Left ventricle myocardium inferior (tissue), 1 donor: ENCODE measurements around the gene KLHL30. TPM values are rescaled to one million over a fixed set of nuclear protein-coding genes. Genes with fewer than 3 reads are reported as not detected.

ENCODE experiments used
- DNase-seq: peaks from one replicate; pipeline ENCODE4 v3.0.0-alpha.2; 2020
- H3K27ac ChIP-seq: fragments of 200-600 bp; replicated peaks from 2 replicates; pipeline ENCODE4 v1.8.0; 2021
- H3K27me3 ChIP-seq: fragments of 200-600 bp; 2 replicates; pipeline ENCODE4 v1.8.0; 2021; ENCODE audit warnings: low read depth
- H3K36me3 ChIP-seq: fragments of 200-600 bp; 2 replicates; pipeline ENCODE4 v1.8.0; 2021
- H3K4me1 ChIP-seq: fragments of 200-600 bp; 2 replicates; pipeline ENCODE4 v1.8.0; 2021
- H3K4me3 ChIP-seq: fragments of 200-600 bp; 2 replicates; pipeline ENCODE4 v1.8.0; 2021; ENCODE audit warnings: mild to moderate bottlenecking, moderate library complexity
- H3K9me3 ChIP-seq: fragments of 200-600 bp; replicated peaks from 2 replicates; pipeline ENCODE4 v1.8.0; 2021
- CTCF ChIP-seq: fragments of 200-600 bp; IDR thresholded peaks from 2 replicates; pipeline ENCODE4 v1.8.0; 2021; ENCODE audit warnings: antibody characterized with exemption, mild to moderate bottlenecking, borderline replicate concordance
- intact Hi-C: fragments of 100-400 bp; cut with micrococcal nuclease; formaldehyde crosslinking; loops from one replicate; pipeline ENCODE4 v1.11.0; 2022
- total RNA-seq: library from RNA; stranded (reverse); fragmentation: NEBNext Ultra II Directional; extraction: Animal tissue kit (Norgen Biotek cat#: 25700); gene quantifications from one replicate; pipeline ENCODE4 v1.2.1, GENCODE V29; 2021
- donor health status: DM: no; HTN: yes; CAD: no; lungs with severe emphysema.

KLHL30 gene
- total RNA-seq, 1 donor from 2014 or later = 17.3 TPM

DNA sequence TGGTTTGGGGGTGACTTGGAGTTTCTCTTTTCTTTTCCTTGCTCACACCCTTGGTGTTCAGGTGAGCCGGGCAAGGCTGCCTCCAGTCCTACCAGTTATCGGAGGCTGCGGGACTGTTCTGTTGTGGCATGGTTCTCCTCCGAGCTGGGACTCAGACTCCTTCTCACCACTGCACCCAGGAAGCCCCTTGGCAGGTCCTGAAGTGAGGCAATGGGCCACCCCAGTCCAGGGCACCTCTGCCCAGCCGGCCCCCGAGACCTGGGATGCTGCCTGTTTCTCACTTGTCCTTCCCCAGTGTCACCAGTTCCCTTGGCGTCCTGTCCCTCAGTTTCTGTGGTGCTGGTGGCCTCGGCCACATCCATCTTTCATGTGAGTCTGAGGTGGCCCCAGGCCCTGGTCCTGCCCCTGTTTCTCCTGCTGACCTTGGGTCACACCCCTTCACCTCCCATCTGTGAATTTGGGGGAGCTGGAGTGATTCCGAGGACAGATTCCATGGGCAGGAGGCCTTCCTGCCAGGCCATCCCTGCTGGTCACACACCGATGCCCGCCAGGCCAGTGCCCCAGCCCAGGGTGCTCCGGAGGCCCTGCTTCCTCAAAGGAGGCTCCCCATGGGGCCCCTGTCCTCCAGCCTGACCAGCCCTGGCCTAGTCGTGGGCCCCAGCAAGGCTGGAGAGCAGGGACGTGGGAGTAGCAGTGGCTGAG, 6.6 kb upstream of the KLHL30 start:
- Histone ChIP-seq H3K4me3 (no peak overlapping the region), H3K36me3 (no peaks in the 10 kb centered on the region), H3K9me3 (no peaks in the 10 kb centered on the region), H3K27ac (no peak overlapping the region), H3K4me1 (peaks cover 9% of the 10 kb centered on the region), H3K27me3 (peaks cover 22% of the 10 kb centered on the region)
- TF ChIP-seq CTCF = no peak
- peak; percentile 11 for DNase-seq
- intact Hi-C loops = no loop called here

DNA sequence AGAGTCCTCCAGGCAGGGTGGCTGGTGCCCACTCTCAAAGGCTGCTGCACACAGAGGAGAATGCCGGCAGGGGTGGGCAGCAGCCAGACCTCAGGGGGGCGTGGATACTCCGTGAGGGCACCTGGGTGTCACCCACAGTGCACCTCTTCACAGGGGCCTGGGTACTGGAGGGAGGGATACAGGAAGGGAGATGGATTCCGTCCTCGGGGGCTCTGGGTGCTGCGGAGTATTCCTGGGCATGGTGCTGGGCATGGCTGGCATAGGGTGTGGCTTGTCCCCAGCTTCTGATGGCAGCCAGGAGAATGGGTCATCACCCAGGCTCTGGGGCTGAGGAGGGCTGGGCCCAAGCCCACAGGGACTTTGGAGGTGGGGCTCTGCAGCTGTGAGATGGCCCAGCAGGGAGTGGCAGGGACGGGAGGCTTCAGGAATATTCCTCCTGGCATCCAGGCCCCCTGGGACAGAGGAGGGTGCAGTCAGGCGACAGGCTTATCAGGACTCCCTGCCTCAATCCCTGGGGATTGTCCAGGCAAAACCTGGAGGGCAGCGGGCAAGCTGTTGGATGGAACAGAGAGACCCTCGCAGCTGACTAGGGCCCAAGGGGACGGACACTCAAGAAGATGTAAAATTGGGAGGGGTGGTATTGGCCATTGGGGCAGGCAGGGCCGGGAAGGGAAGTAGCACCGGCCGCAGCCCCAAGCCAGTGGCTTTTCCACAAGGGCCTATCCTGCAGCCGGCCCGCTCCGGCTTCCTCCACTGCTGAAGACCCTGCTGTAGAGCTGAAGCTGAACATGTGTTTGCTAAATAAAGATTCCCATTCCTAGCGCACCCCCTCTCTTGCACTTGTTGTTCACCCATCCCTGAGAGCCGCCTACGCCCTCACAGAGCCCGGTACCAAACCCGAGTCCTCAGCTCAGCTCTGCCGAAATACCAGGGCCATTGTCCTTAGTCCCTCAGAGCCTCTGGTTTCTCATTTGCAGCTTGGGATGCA, 5.7 kb upstream of the KLHL30 start:
- Histone ChIP-seq H3K9me3 (no peaks in the 10 kb centered on the region), H3K4me3 (no peak overlapping the region), H3K36me3 (no peaks in the 10 kb centered on the region), H3K27ac (no peak overlapping the region), H3K4me1 (peaks cover 17% of the 10 kb centered on the region), H3K27me3 (peaks cover 20% of the 10 kb centered on the region)
- peak; percentile 7 for DNase-seq
- no peak for TF ChIP-seq CTCF
- intact Hi-C loops = no loop called here

GRCh38 chr2:238133499-238134392, 4.7 kb upstream of the KLHL30 start:
- H3K27me3 ChIP-seq = peaks cover 11% of the 10 kb centered on the region
- no peak overlapping the region for H3K27ac ChIP-seq
- H3K9me3 ChIP-seq = no peaks in the 10 kb centered on the region
- H3K4me3 ChIP-seq = no peak overlapping the region
- peaks cover 25% of the 10 kb centered on the region for H3K4me1 ChIP-seq
- peak; percentile 10 for DNase-seq
- H3K36me3 ChIP-seq = no peaks in the 10 kb centered on the region
- intact Hi-C loops = no loop called here
- TF ChIP-seq CTCF = no peak

- no peak overlapping the region for H3K27ac ChIP-seq
- DNase-seq = peak; percentile 4
- peaks cover 11% of the 10 kb centered on the region for H3K27me3 ChIP-seq
- TF ChIP-seq CTCF = no peak
- no peak overlapping the region for H3K4me3 ChIP-seq
- H3K36me3 ChIP-seq = no peaks in the 10 kb centered on the region
- intact Hi-C loops = no loop called here
- H3K9me3 ChIP-seq = no peaks in the 10 kb centered on the region
- H3K4me1 ChIP-seq = peaks cover 31% of the 10 kb centered on the region
Measured at GRCh38 chr2:238134393-238134785, 4.1 kb upstream of the KLHL30 start.

GRCh38 chr2:238135601-238136150, 2.8 kb upstream of the KLHL30 start:
- TF ChIP-seq CTCF = no peak
- intact Hi-C loops = no loop called here

More at GRCh38 chr2:238135601-238136150, 2.8 kb upstream of the KLHL30 start:
- Histone ChIP-seq H3K4me3 (no peak overlapping the region), H3K27ac (no peak overlapping the region), H3K4me1 (peaks cover 42% of the 10 kb centered on the region), H3K36me3 (peaks cover under 1% of the 10 kb centered on the region), H3K27me3 (peaks cover 7% of the 10 kb centered on the region), H3K9me3 (no peaks in the 10 kb centered on the region)
- DNase-seq = no peak
